Erythroblast (primary cell): ENCODE measurements around the gene BPGM.

Experiments used
- GATA1 ChIP-seq: IDR thresholded peaks from 2 replicates; pipeline ENCODE4 v1.6.1; 2011; ENCODE audit warnings: low read depth, mild to moderate bottlenecking, control low read depth, low read length, moderate library complexity
- POLR2A ChIP-seq: IDR thresholded peaks from 2 replicates; pipeline ENCODE4 v1.6.1; 2011; ENCODE audit warnings: mild to moderate bottlenecking, low read length

DNA sequence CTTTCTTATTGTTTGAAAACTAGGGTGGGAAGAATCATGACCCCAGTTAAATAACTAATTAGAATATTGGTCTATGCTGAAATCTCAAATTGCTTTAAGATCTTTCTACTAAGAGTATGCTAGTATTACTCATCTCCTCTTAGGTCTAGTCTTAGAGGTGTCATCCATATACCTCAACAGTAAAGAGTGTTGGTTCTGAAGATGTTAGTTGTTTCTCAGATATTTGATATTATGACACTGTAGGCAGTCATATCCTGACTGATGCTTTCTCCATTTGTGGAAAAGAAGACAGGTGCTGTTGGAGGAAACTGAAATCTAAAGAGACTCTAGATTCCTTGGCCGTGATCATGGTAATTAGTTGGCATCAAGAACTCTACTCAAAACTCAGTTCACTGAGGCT is 21.2 kb downstream of the BPGM start:
- TF ChIP-seq POLR2A (no peak), GATA1 (no peak)
